ENCODE measurements around the gene GPR132. TPM values are rescaled to one million over a fixed set of nuclear protein-coding genes. Genes with fewer than 3 reads are reported as not detected.
A peak's percentile ranks its signal among the peaks of the same experiment; 100 is the strongest.

GPR132 gene
- total RNA-seq, 2 donors from 2014 or later = 0.67 to 1.2 TPM

- no peaks in the 10 kb centered on the region for H3K36me3 ChIP-seq
- TF ChIP-seq, protein P1, sequence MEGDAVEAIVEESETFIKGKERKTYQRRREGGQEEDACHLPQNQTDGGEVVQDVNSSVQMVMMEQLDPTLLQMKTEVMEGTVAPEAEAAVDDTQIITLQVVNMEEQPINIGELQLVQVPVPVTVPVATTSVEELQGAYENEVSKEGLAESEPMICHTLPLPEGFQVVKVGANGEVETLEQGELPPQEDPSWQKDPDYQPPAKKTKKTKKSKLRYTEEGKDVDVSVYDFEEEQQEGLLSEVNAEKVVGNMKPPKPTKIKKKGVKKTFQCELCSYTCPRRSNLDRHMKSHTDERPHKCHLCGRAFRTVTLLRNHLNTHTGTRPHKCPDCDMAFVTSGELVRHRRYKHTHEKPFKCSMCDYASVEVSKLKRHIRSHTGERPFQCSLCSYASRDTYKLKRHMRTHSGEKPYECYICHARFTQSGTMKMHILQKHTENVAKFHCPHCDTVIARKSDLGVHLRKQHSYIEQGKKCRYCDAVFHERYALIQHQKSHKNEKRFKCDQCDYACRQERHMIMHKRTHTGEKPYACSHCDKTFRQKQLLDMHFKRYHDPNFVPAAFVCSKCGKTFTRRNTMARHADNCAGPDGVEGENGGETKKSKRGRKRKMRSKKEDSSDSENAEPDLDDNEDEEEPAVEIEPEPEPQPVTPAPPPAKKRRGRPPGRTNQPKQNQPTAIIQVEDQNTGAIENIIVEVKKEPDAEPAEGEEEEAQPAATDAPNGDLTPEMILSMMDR (IDR thresholded peaks at IDR 0.05) = no peak
- no peak for DNase-seq (ENCODE audit: low spot score)
- peaks cover 0 to 27% of the 10 kb centered on the region in 2 donors for H3K4me1 ChIP-seq
- H3K27ac ChIP-seq = no peak overlapping the region
- H3K27me3 ChIP-seq = no peaks in the 10 kb centered on the region
- H3K4me3 ChIP-seq = no peak overlapping the region
- no peaks in the 10 kb centered on the region for H3K9me3 ChIP-seq
Measured at GRCh38 chr14:105077649-105077995, 12.4 kb upstream of the GPR132 start.

DNA sequence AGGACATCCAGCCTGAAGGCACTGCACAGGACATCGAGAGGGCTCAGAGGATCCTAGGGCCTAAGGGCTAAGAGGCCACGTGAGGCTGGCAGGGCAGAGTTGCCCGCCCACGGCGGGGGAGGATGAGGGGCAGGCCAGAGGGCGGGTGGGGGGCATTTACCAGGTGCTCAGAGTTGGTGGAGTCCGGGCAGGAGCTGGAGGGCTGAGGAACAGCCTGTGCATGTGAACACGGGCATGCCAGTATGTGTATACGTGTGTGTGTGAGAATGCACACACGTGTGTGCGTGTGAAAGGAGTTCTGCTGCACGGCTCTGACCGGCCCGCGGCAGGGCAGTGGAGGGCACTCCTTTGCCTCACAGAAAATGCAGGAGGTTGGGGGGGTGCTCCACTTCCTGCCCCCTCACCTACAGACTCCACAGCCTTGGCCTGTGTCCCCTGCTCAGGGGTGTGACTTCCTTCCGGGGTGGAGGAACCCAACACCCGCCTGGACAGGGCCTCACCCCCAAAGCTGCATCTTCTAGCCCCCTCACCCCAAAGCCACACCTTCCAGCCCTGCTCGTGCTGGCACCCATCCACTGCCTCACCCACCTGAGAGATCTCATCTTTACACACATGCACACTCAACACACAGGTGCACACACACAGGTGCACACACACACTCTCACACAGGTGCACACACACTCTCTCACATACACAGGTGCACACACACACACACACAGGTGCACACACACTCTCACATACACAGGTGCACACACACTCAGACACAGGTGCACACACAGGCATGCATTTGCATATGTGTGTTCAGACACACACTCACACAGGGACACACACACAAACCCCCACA is 11.8 kb upstream of the GPR132 start:
- Histone ChIP-seq H3K4me3 (no peak overlapping the region), H3K9me3 (no peaks in the 10 kb centered on the region), H3K27me3 (no peaks in the 10 kb centered on the region), H3K4me1 (peaks cover 0 to 27% of the 10 kb centered on the region in 2 donors), H3K27ac (no peak overlapping the region), H3K36me3 (no peaks in the 10 kb centered on the region)
- TF ChIP-seq, protein P1 (IDR thresholded peaks at IDR 0.05) = no peak
- DNase-seq (ENCODE audit: low spot score) = no peak

- H3K27me3 ChIP-seq = no peaks in the 10 kb centered on the region
- TF ChIP-seq, protein P1 (IDR thresholded peaks at IDR 0.05) = no peak
- no peak overlapping the region for H3K27ac ChIP-seq
- peaks cover 0 to 27% of the 10 kb centered on the region in 2 donors for H3K4me1 ChIP-seq
- no peak overlapping the region for H3K4me3 ChIP-seq
- no peaks in the 10 kb centered on the region for H3K36me3 ChIP-seq
- H3K9me3 ChIP-seq = no peaks in the 10 kb centered on the region
- no peak for DNase-seq (ENCODE audit: low spot score)
Measured at GRCh38 chr14:105076296-105076804, 11.1 kb upstream of the GPR132 start.

DNA sequence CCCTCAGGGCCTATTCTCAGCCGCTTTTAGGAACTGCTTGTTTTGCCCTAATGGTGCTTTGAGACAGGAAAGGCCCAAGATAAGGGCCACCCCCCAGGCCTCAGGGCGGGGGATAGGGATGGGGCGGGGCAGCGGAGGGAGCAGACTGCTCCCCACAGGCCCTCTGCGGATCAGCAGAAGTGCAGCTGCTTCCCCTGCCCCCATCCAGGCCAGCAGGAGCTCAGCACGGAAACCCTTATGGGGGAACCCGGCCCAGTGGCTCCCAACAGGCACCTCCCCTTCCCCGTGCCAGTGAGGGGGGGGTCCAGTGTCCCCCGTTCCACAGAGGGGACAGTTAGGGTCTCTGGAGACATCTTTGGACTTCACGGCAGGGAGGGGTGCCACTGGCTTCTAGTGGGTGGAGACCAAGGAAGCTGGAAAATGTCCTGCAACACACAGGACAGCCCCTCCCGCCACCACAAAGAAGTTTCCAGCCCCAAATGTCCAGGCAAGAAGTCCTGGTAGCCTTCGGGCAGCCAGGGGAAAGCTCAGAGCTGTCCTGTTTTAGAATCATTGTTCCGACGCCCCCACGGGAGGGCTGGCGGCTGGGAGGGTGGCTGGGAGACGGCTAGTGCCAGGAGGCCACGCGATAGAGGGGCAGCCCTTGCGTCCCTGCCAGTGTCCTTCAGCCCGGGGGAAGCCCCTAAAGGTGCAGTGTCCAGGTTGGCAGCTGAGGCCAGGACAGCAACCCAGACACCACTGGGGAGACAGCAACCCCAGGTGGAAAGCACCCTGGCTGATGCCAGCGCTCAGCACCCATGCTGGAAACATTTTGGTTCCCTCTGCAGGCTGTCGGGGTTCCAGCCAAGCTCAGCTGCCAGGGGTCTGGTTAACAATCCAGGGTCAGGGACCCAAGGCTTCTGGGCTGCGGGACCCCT is 10.4 kb upstream of the GPR132 start:
- no peak for DNase-seq (ENCODE audit: low spot score)
- H3K9me3 ChIP-seq = no peaks in the 10 kb centered on the region
- no peak overlapping the region for H3K4me3 ChIP-seq
- no peaks in the 10 kb centered on the region for H3K27me3 ChIP-seq
- peak overlapping the region in 1 of 2 donors; percentile 31 for H3K27ac ChIP-seq
- TF ChIP-seq, protein P1 (IDR thresholded peaks at IDR 0.05) = no peak
- peaks cover 0 to 27% of the 10 kb centered on the region in 2 donors for H3K4me1 ChIP-seq
- H3K36me3 ChIP-seq = no peaks in the 10 kb centered on the region

DNA sequence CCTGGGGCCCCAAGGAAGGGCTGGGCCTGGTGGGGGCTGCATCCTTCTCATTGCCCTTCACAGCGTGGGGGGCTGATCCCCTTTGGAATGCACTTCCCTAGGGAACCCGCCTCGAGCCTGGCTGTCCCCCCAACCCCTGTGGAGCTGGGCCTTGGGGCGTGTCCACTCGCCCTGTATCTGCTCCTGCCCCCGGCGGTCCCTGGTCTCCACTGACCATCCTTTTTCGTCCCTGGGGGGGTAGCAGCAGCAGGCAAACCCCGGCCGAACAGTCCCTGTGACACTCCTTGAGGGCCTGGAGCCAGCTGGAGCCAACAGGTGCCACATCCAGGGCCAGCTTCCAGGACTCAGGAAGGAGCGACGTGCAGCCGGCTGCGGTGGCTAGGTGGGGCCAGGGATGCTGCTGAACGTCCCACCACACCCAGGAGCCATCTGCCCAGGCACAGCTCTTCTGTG is 9.4 kb upstream of the GPR132 start:
- no peaks in the 10 kb centered on the region for H3K27me3 ChIP-seq
- TF ChIP-seq, protein P1 (IDR thresholded peaks at IDR 0.05) = no peak
- no peak for DNase-seq (ENCODE audit: low spot score)
- H3K9me3 ChIP-seq = no peaks in the 10 kb centered on the region
- H3K27ac ChIP-seq = no peak overlapping the region
- H3K4me3 ChIP-seq = no peak overlapping the region
- no peaks in the 10 kb centered on the region for H3K36me3 ChIP-seq
- peaks cover 0 to 27% of the 10 kb centered on the region in 2 donors for H3K4me1 ChIP-seq
